Thyroid gland (tissue), 4 donors: ENCODE results near the gene CEBPG.

Experiments
- POLR2A ChIP-seq, 2 donors: fragments of 450-650 bp; IDR thresholded peaks; one replicate each; pipeline ENCODE4 v1.6.1; 2017; ENCODE audit warnings: antibody characterized with exemption in 2 of 2, mild to moderate bottlenecking in 2 of 2, moderate library complexity in 1 of 2
- TF ChIP-seq, protein P1 (sequence below), 6 experiments: fragments of 200-600 bp in 3 of 6; fragments of 450-650 bp in 3 of 6; sonication (generic) in 3 of 6; IDR thresholded peaks; one replicate each; pipeline ENCODE4 v1.5.1; 2016 to 2019; ENCODE audit warnings: antibody characterized with exemption in 6 of 6, mild to moderate bottlenecking in 2 of 6, inconsistent platforms in 1 of 6, moderate library complexity in 1 of 6

GRCh38 chr19:33373453-33374235 is at the start of gene CEBPG:
- peak; percentile 34 to 91 for TF ChIP-seq POLR2A (IDR thresholded peaks at IDR 0.05)
- TF ChIP-seq, protein P1, sequence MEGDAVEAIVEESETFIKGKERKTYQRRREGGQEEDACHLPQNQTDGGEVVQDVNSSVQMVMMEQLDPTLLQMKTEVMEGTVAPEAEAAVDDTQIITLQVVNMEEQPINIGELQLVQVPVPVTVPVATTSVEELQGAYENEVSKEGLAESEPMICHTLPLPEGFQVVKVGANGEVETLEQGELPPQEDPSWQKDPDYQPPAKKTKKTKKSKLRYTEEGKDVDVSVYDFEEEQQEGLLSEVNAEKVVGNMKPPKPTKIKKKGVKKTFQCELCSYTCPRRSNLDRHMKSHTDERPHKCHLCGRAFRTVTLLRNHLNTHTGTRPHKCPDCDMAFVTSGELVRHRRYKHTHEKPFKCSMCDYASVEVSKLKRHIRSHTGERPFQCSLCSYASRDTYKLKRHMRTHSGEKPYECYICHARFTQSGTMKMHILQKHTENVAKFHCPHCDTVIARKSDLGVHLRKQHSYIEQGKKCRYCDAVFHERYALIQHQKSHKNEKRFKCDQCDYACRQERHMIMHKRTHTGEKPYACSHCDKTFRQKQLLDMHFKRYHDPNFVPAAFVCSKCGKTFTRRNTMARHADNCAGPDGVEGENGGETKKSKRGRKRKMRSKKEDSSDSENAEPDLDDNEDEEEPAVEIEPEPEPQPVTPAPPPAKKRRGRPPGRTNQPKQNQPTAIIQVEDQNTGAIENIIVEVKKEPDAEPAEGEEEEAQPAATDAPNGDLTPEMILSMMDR (IDR thresholded peaks at IDR 0.05), result peak in 3 of 6 experiments; percentile 12 to 48 (median 37)
